Prostate gland (tissue), 2 donors: ENCODE data around the gene DDX6. TPM values are rescaled to one million over a fixed set of nuclear protein-coding genes. Genes with fewer than 3 reads are reported as not detected.
"Not testable (repeated sequence)": the region's sequence is repeated elsewhere in the genome, so short reads cannot be mapped to it uniquely, and the experiment has no call there.

Source experiments
- DNase-seq: peaks from one replicate; pipeline ENCODE4 v3.0.0-alpha.2; 2019; ENCODE audit warnings: low spot score
- H3K27ac ChIP-seq, 2 donors: fragments of 200-600 bp; sonication (generic); 2 replicates each; pipeline ENCODE4 v1.5.1; 2017 to 2019
- H3K27me3 ChIP-seq: fragments of 200-600 bp; sonication (generic); replicated peaks from 2 replicates; pipeline ENCODE4 v1.5.1; 2019; ENCODE audit not compliant: insufficient read depth
- H3K36me3 ChIP-seq, 2 donors: fragments of 200-600 bp; sonication (generic); 1 replicate in 1 of 2; 2 replicates in 1 of 2; pipeline versions ENCODE4 v1.5.1 to v1.8.1; 2017 to 2019
- H3K4me1 ChIP-seq: fragments of 200-600 bp; sonication (generic); replicated peaks from 2 replicates; pipeline ENCODE4 v1.5.1; 2019
- H3K4me3 ChIP-seq, 2 donors: fragments of 200-600 bp; sonication (generic); 2 replicates each; pipeline ENCODE4 v1.5.1; 2017 to 2019
- H3K9me3 ChIP-seq: fragments of 200-600 bp; sonication (generic); 2 replicates; pipeline ENCODE4 v1.5.1; 2017
- POLR2A ChIP-seq: fragments of 450-650 bp; IDR thresholded peaks from one replicate; pipeline ENCODE4 v1.6.1; 2016; ENCODE audit warnings: antibody characterized with exemption, mild to moderate bottlenecking
- POLR2AphosphoS5 ChIP-seq: sonication (generic); formaldehyde crosslinking; IDR thresholded peaks from one replicate; pipeline ENCODE4 v1.6.1; 2017; ENCODE audit warnings: antibody characterized with exemption
- WGBS: methylation state at CpG from one replicate; pipeline ENCODE4 v1.1.5; 2018; 5-methylcytosine and 5-hydroxymethylcytosine counted together
- intact Hi-C: fragments of 100-400 bp; cut with DNase I; formaldehyde crosslinking; loops from one replicate; pipeline ENCODE4 v1.14.2; 2022
- total RNA-seq, 2 donors: library from RNA; depleted of rRNA; stranded (reverse); fragments of >200 nt; gene quantifications; one replicate each; pipeline ENCODE4 v1.1.0, GENCODE V29; 2016
- TF ChIP-seq, protein P1 (sequence below), 4 experiments: fragments of 200-600 bp in 2 of 4; fragments of 450-650 bp in 2 of 4; sonication (generic) in 2 of 4; IDR thresholded peaks; 1 replicate in 3 of 4; 2 replicates in 1 of 4; pipeline ENCODE4 v1.5.1; 2016 to 2019; ENCODE audit warnings: antibody characterized with exemption in 4 of 4, mild to moderate bottlenecking in 2 of 4, moderate library complexity in 2 of 4

DDX6 gene
- total RNA-seq, 2 donors from 2014 or later, result 122 to 127 TPM

DNA sequence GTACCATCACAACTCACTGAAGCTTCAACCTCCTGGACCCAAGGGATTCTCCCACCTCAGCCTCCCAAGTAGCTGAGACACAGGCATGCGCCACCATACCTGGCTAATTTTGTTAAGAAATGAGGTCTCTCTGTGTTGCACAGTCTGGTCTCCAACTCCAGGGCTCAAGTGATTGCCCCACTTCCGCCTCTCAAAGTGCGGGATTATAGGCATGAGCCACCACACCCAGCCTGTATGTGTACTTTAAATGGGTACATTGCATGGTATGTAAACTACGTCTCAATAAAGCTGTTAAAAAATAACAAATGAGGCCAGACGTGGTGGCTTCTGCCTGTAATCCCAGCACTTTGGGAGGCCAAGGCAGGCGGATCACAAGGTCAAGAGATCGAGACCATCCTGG is 36.2 kb upstream of the DDX6 start:
- H3K36me3 ChIP-seq, result no peaks in the 10 kb centered on the region
- no peaks in the 10 kb centered on the region for H3K9me3 ChIP-seq
- H3K27ac ChIP-seq, result no peak overlapping the region
- 88% methylated on average over 7 of the region's 7 CpGs for WGBS
- DNase-seq, result no peak
- no peak overlapping the region for H3K4me3 ChIP-seq
- no peaks in the 10 kb centered on the region for H3K4me1 ChIP-seq
- TF ChIP-seq POLR2AphosphoS5, result no peak
- TF ChIP-seq, protein P1, sequence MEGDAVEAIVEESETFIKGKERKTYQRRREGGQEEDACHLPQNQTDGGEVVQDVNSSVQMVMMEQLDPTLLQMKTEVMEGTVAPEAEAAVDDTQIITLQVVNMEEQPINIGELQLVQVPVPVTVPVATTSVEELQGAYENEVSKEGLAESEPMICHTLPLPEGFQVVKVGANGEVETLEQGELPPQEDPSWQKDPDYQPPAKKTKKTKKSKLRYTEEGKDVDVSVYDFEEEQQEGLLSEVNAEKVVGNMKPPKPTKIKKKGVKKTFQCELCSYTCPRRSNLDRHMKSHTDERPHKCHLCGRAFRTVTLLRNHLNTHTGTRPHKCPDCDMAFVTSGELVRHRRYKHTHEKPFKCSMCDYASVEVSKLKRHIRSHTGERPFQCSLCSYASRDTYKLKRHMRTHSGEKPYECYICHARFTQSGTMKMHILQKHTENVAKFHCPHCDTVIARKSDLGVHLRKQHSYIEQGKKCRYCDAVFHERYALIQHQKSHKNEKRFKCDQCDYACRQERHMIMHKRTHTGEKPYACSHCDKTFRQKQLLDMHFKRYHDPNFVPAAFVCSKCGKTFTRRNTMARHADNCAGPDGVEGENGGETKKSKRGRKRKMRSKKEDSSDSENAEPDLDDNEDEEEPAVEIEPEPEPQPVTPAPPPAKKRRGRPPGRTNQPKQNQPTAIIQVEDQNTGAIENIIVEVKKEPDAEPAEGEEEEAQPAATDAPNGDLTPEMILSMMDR (IDR thresholded peaks at IDR 0.05), result no peak
- TF ChIP-seq POLR2A, result no peak
- intact Hi-C loops, result no loop called here
- no peaks in the 10 kb centered on the region for H3K27me3 ChIP-seq

GRCh38 chr11:118822936-118823510 is 32.1 kb upstream of the DDX6 start:
- H3K36me3 ChIP-seq, H3K27me3 ChIP-seq, H3K27ac ChIP-seq, H3K4me3 ChIP-seq, intact Hi-C loops, DNase-seq, H3K9me3 ChIP-seq, H3K4me1 ChIP-seq: not testable (repeated sequence)
- 91% methylated on average over 8 of the region's 8 CpGs for WGBS

- H3K4me3 ChIP-seq, result no peak overlapping the region
- H3K27me3 ChIP-seq, result no peaks in the 10 kb centered on the region
- peaks cover 3% of the 10 kb centered on the region for H3K4me1 ChIP-seq
- intact Hi-C loops, result no loop called here
- TF ChIP-seq POLR2A (peak; percentile 13), POLR2AphosphoS5 (peak; percentile 97)
- TF ChIP-seq, protein P1 (IDR thresholded peaks at IDR 0.05), result peak in 1 of 4 experiments; percentile 14
- no peaks in the 10 kb centered on the region for H3K9me3 ChIP-seq
- peak overlapping the region; percentile 77 to 79 for H3K27ac ChIP-seq
- 27% methylated on average over 14 of the region's 14 CpGs for WGBS
- H3K36me3 ChIP-seq, result no peaks in the 10 kb centered on the region
- DNase-seq, result peak; percentile 94
Observed at GRCh38 chr11:118820412-118821357, 29.7 kb upstream of the DDX6 start.

DNA sequence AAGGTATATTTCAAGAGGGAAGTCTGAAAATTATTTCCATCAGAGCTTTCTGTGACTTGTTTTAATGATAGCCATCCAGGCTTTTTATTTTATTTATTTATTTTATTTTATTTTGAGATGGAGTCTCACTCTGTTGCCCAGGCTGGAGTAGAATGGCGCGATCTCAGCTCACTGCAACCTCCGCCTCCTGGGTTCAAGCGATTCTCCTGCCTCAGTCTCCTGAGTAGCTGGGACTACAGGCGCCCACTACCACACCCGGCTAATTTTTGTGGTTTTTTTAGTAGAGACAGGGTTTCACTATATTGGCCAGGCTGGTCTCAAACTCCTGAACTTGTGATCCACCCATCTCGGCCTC is 29.0 kb upstream of the DDX6 start:
- WGBS, result 84% methylated on average over 7 of the region's 7 CpGs
- H3K36me3 ChIP-seq, intact Hi-C loops, H3K27me3 ChIP-seq, DNase-seq, H3K9me3 ChIP-seq, H3K4me3 ChIP-seq, H3K4me1 ChIP-seq: not testable (repeated sequence)
- H3K27ac ChIP-seq, result peak overlapping the region; percentile 77 to 79

- Histone ChIP-seq H3K36me3 (no peaks in the 10 kb centered on the region), H3K4me3 (no peak overlapping the region), H3K27me3 (no peaks in the 10 kb centered on the region), H3K9me3 (no peaks in the 10 kb centered on the region), H3K4me1 (peaks cover 3% of the 10 kb centered on the region), H3K27ac (peak overlapping the region; percentile 77 to 79)
- intact Hi-C loops, result no loop called here
- WGBS, result 65% methylated on average over 7 of the region's 7 CpGs
- no peak for DNase-seq
- TF ChIP-seq POLR2A (no peak), POLR2AphosphoS5 (no peak)
- TF ChIP-seq, protein P1 (IDR thresholded peaks at IDR 0.05), result no peak
Observed at GRCh38 chr11:118819334-118820024, 28.5 kb upstream of the DDX6 start.
